D721Med (cell line): ENCODE data around the gene PTGFR.
A peak's percentile ranks its signal among the peaks of the same experiment; 100 is the strongest.

Experiments
- DNase-seq: peaks from one replicate; pipeline ENCODE4 v3.0.0; 2011; ENCODE audit warnings: low spot score; ENCODE audit not compliant: insufficient read length
- FAIRE-seq: peaks from 2 replicates; lab custom pipeline; 2011; peaks lifted over from hg19 to GRCh38; lab: Jason Lieb, UNC
- CTCF ChIP-seq: IDR thresholded peaks from 2 replicates; pipeline ENCODE4 v1.5.1; 2012; ENCODE audit warnings: mild to moderate bottlenecking, control low read depth; ENCODE audit not compliant: insufficient read depth; ENCODE audit errors: missing control alignments

The PTGFR gene

GRCh38 chr1:78490861-78491450 is at the start of gene PTGFR:
PTGFR (plus strand) TSS chr1:78490974; CDS start chr1:78492744, 1,770 bp downstream.
- TF ChIP-seq CTCF, result no peak
- DNase-seq (peak; percentile 14), FAIRE-seq (no peak)

DNA sequence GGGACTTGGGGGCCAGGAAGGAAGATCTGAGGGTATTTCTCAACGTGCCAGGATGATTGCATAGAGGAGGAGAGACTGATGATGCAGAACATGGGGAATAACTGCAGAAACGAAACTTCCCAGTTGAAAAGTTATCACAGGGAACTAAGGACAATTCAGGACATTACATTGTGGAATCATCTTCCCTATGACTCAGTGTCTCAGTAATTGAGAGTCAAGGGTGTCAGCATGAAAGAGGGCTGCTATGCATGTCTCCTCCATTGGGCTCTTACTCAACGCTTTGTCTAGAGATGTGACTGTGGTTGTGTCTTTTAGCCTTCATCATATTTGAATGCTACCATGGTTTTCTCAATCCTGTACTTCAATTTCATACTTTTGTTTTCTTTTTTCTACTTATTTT is 48.9 kb upstream of the PTGFR start:
- DNase-seq, result no peak
- TF ChIP-seq CTCF, result no peak
- FAIRE-seq, result peak; percentile 41

- no peak for FAIRE-seq
- DNase-seq, result no peak
- TF ChIP-seq CTCF, result no peak
Observed at GRCh38 chr1:78447086-78447485, 43.7 kb upstream of the PTGFR start.

GRCh38 chr1:78464449-78464891 is 26.3 kb upstream of the PTGFR start:
- TF ChIP-seq CTCF, result no peak
- DNase-seq, result no peak
- no peak for FAIRE-seq

GRCh38 chr1:78465143-78465542 is 25.6 kb upstream of the PTGFR start:
- FAIRE-seq (no peak), DNase-seq (no peak)
- TF ChIP-seq CTCF, result no peak

DNA sequence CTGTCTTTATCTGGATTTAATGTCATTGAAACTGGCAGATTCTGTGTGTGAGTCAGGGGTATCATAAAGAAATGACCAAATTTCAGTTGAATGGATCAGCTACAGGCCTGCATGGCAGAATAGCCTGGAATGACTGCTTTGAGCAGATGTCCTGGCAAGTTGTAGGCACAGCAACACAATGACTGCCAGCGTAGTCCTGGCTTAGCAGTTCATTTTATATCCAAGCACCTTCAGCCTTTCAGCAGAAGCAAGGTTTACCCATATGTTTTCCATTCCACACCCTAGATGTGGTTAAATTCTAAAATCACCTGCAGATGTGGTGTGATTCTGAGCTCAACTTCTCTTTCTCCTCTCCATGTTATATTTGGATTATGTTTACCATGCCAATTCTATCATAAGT is 22.3 kb upstream of the PTGFR start:
- no peak for DNase-seq
- TF ChIP-seq CTCF, result no peak
- no peak for FAIRE-seq

DNA sequence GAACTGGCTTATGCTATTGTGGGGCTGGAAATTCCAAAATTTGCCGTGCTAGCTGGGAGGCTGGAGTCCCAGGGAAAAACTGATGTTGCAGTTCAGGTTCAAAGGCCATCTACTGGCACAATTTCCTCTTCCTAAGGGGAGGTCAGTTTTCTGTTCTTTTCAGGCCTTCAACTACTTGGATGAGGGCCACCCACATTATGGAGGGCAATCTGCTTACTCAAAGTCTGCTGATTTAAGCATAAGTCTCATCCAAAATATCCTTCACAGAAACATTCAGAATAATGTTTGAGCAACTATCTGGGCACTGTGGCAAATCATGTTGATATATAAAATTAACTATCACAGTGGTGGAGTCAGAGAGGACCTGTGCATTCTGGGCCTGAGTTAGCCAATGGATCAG is 21.2 kb upstream of the PTGFR start:
- no peak for TF ChIP-seq CTCF
- DNase-seq, result no peak
- FAIRE-seq, result no peak
